ENCODE data around the gene ZNF683.
A peak's percentile ranks its signal among the peaks of the same experiment; 100 is the strongest.
"Not testable (repeated sequence)": the region's sequence is repeated elsewhere in the genome, so short reads cannot be mapped to it uniquely, and the experiment has no call there.

Gene ZNF683

DNA sequence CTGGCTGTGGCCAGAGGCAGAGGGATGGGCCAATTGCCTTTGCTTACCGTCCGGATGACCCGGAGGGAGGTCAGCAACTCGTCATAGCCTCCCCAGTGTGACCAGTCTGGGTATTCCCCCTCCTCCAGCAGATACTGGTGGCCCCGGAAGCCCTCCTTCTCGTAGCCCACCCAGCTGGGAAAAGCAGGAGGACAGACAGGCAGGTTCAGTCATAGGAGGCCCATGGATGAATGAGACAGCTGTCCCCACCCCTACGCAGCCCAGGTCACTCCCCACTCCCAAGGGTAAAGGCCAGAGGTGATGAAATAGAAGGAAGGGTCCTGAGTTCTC is 35.4 kb downstream of the ZNF683 start:
- H3K36me3 ChIP-seq: no peaks in the 10 kb centered on the region
- intact Hi-C loops (cut with DNase I; ENCODE audit: low total_unique reads): no loop called here
- H3K9me3 ChIP-seq: no peaks in the 10 kb centered on the region
- no peak overlapping the region for H3K4me3 ChIP-seq
- no peak for DNase-seq
- H3K27me3 ChIP-seq: peaks cover 4 to 63% of the 10 kb centered on the region in 2 donors
- peaks cover 0 to 14% (median 11%) of the 10 kb centered on the region in 4 donors for H3K4me1 ChIP-seq
- no peak overlapping the region for H3K27ac ChIP-seq
- TF ChIP-seq, protein P1, sequence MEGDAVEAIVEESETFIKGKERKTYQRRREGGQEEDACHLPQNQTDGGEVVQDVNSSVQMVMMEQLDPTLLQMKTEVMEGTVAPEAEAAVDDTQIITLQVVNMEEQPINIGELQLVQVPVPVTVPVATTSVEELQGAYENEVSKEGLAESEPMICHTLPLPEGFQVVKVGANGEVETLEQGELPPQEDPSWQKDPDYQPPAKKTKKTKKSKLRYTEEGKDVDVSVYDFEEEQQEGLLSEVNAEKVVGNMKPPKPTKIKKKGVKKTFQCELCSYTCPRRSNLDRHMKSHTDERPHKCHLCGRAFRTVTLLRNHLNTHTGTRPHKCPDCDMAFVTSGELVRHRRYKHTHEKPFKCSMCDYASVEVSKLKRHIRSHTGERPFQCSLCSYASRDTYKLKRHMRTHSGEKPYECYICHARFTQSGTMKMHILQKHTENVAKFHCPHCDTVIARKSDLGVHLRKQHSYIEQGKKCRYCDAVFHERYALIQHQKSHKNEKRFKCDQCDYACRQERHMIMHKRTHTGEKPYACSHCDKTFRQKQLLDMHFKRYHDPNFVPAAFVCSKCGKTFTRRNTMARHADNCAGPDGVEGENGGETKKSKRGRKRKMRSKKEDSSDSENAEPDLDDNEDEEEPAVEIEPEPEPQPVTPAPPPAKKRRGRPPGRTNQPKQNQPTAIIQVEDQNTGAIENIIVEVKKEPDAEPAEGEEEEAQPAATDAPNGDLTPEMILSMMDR (IDR thresholded peaks at IDR 0.05): no peak

DNA sequence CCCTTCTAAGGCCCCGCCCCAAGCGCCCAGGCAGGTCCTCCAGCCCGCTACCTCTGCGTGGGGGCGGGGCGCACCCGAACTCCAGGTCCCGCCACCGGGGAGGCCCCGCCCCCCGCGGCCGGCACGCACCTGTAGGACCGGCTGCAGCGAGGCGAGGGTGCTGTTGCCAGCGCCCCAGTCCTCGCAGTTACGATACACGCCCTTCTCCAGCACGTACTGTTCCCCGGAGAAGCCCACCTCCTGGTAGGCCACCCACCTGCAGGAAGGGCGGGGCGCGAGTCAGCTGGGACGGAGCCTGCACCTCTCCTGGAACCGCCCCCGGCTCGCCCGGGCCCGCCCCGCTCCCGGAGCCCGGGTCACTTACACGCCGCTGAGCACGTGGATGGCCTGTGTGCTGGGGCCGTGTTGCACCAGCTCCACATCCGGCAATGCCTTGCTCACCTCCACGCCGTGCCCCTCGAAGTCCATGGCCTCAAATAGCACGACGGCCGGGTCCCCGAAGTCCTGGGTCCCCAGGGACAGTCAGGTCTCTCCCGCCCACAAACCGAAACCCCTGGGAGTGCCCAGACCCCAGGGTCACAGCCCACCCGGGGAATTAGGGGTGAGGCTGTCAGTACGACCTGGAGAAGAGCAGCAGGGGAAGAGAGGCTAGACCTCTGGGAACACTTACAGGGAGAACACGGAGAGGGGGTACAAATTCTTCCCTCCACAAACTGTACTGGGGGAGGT is 35.9 kb downstream of the ZNF683 start:
- H3K4me3 ChIP-seq: peak overlapping the region; percentile 25 to 45
- intact Hi-C loops (cut with DNase I; ENCODE audit: low total_unique reads): no loop called here
- H3K27me3 ChIP-seq: peaks cover 4 to 62% of the 10 kb centered on the region in 2 donors
- no peaks in the 10 kb centered on the region for H3K36me3 ChIP-seq
- no peaks in the 10 kb centered on the region for H3K9me3 ChIP-seq
- H3K4me1 ChIP-seq: peaks cover 0 to 14% (median 11%) of the 10 kb centered on the region in 4 donors
- TF ChIP-seq, protein P1 (IDR thresholded peaks at IDR 0.05): no peak
- no peak overlapping the region for H3K27ac ChIP-seq
- no peak for DNase-seq

DNA sequence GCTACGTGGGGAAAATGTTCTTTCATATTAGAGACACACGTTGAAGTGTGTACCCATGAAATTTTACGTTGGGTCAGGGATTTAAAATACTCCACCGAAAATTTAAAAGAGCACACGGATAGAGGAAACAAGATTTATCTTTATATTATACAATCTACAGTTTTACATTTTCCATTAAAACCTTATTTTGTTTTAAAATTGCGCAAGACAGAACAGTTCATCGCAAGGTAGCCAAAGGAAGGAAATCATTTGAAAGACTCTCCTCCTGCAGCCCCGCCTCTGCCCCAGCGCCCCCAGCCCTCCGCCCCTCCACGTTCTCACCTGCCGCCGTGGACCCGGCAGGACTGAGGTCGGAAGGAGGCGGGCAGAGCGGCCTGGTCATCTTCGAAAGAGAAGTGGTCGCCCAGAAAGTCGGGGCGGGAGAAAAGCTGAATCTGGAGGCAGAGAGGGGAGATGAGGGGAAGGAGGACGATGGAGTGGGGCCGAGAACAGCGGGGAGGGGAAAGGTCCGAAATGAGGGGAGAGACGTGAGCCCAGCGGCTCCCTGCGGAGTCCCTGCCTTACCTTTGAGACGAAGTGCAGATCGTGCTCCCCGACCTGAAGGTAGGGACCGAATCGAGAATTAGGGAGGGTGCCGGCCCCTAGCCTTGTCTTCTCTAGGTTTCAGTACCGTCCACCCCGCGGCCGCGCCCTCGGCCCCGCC is 36.6 kb downstream of the ZNF683 start:
- H3K4me1 ChIP-seq: peaks cover 0 to 14% (median 11%) of the 10 kb centered on the region in 4 donors
- TF ChIP-seq, protein P1 (IDR thresholded peaks at IDR 0.05): no peak
- H3K4me3 ChIP-seq: peak overlapping the region; percentile 25 to 45
- H3K36me3 ChIP-seq: no peaks in the 10 kb centered on the region
- intact Hi-C loops (cut with DNase I; ENCODE audit: low total_unique reads): no loop called here
- no peaks in the 10 kb centered on the region for H3K9me3 ChIP-seq
- peak in 1 of 2 donors; percentile 34 for DNase-seq
- H3K27ac ChIP-seq: no peak overlapping the region
- H3K27me3 ChIP-seq: peaks cover 4 to 65% of the 10 kb centered on the region in 2 donors

DNA sequence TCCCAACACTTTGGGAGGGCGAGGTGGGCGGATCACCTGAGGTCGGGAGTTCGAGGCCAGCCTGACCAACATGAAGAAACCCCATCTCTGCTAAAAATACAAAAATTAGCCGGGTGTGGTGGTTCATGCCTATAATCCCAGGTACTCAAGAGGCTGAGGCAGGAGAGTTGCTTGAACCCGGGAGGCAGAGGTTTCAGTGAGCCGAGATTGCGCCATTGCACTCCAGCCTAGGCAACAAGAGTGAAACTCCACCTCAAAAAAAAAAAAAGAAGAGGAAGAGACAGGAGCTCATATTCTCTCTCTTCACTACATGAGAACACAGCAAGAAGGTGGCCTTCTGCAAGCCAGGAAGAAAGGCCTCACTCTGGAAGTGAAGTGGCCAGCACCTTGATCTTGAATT is 39.2 kb downstream of the ZNF683 start:
- DNase-seq; H3K4me3 ChIP-seq; H3K36me3 ChIP-seq; H3K27ac ChIP-seq; intact Hi-C loops (cut with DNase I; ENCODE audit: low total_unique reads); H3K9me3 ChIP-seq: not testable (repeated sequence)
- Histone ChIP-seq H3K27me3 (peaks cover 4 to 85% of the 10 kb centered on the region in 2 donors), H3K4me1 (peaks cover 0 to 14% (median 11%) of the 10 kb centered on the region in 4 donors)

DNA sequence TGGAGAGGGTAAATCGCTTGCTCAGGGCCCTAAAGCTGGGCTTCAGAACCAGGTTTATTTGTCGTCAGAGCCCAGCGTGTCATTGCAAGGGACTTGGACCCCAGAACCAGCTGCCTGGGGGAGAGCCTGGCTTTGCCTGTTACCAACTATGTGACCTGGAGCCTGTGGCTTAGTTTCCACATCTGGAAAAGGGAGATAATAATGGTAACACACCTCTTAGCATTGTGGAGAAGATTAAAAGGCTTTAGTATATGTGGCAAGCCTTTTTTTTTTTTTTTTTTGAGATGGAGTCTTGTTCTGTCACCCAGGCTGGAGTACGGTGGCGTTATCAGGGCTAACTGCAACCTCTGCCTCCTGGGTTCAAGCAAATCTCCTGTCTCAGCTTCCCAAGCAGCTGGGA is 42.3 kb downstream of the ZNF683 start:
- intact Hi-C loops (cut with DNase I; ENCODE audit: low total_unique reads): no loop called here
- H3K27ac ChIP-seq: no peak overlapping the region
- no peaks in the 10 kb centered on the region for H3K4me1 ChIP-seq
- no peaks in the 10 kb centered on the region for H3K36me3 ChIP-seq
- H3K9me3 ChIP-seq: no peaks in the 10 kb centered on the region
- no peak for DNase-seq
- H3K27me3 ChIP-seq: peaks cover 0 to 69% of the 10 kb centered on the region in 2 donors
- TF ChIP-seq, protein P1 (IDR thresholded peaks at IDR 0.05): no peak
- H3K4me3 ChIP-seq: no peak overlapping the region

DNA sequence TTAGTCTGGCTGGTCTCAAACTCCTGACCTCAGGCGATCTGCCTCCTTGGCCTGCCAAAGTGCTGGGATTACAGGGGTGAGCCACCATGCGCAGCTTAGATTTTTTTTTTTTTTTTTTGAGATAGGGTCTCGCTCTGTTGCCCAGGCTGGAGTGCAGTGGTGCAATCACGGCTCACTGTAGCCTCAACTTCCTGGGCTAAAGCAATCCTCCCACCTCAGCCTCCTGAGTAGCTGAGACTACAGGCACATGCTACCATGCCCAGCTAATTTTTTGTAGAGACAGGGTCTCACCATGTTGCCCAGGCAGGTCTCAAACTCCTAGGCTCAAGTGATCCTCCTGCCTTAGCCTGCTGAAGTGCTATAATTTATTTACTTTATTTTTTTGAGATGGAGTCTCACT is 43.2 kb downstream of the ZNF683 start:
- not testable (repeated sequence) for H3K9me3 ChIP-seq, DNase-seq, H3K36me3 ChIP-seq, H3K4me1 ChIP-seq, H3K27ac ChIP-seq, H3K4me3 ChIP-seq
- H3K27me3 ChIP-seq: peaks cover 0 to 65% of the 10 kb centered on the region in 2 donors
- intact Hi-C loops (cut with DNase I; ENCODE audit: low total_unique reads): loop anchor here (10.0 kb wide), 1 partner anchor 225 kb away; no protein-coding TSS in a partner anchor
